Activated naive CD4-positive, alpha-beta T cell treated with anti-CD3 and anti-CD28 coated beads, Interleukin-2, amount 50 U/mL, for 16 hours (primary cell): ENCODE measurements around the gene AOPEP.
A peak's percentile ranks its signal among the peaks of the same experiment; 100 is the strongest.

Experiments used
- DNase-seq: peaks from one replicate; pipeline ENCODE4 v3.0.0-alpha.2; 2020

AOPEP gene, protein sequence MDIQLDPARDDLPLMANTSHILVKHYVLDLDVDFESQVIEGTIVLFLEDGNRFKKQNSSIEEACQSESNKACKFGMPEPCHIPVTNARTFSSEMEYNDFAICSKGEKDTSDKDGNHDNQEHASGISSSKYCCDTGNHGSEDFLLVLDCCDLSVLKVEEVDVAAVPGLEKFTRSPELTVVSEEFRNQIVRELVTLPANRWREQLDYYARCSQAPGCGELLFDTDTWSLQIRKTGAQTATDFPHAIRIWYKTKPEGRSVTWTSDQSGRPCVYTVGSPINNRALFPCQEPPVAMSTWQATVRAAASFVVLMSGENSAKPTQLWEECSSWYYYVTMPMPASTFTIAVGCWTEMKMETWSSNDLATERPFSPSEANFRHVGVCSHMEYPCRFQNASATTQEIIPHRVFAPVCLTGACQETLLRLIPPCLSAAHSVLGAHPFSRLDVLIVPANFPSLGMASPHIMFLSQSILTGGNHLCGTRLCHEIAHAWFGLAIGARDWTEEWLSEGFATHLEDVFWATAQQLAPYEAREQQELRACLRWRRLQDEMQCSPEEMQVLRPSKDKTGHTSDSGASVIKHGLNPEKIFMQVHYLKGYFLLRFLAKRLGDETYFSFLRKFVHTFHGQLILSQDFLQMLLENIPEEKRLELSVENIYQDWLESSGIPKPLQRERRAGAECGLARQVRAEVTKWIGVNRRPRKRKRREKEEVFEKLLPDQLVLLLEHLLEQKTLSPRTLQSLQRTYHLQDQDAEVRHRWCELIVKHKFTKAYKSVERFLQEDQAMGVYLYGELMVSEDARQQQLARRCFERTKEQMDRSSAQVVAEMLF

DNA sequence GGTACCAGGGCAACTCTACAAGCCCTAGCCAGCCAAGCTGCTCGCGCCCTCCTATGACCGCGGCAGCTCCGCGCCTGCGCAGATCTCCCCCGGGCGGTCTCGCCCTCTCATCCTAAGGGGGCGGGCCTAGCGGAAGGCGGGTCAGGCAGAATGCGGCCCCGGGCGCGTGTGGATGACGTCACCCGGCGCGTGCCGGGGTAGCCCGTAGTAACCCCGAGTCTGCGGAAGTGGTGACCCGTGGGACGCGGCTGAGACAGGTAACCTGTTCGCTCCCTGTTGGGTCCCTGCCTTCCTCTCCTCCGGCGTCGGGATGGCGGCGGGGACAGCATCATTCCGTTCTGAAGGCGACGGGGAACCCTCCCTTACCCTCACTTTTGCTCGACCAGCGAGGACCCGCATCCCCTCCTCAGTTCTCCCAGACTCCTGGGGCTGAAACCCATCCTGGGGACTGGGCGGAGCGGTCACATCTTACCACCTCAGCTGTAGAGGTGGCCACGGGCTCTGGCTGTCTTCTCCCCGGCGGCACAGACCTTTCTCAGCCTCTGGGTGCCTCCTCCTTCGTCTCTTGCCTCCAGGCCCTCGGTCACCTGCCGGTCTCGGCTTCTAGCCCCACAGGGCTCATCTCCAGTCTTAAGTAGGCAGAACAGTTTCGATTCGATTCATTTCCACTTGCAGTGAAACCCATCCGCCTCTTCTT is at the start of gene AOPEP:
TSS of gene AOPEP (plus strand) at position 205 of the 697 bp plus-strand sequence. CDS start 33,085 bp downstream, outside the sequence.
- peak; percentile 100 for DNase-seq

DNA sequence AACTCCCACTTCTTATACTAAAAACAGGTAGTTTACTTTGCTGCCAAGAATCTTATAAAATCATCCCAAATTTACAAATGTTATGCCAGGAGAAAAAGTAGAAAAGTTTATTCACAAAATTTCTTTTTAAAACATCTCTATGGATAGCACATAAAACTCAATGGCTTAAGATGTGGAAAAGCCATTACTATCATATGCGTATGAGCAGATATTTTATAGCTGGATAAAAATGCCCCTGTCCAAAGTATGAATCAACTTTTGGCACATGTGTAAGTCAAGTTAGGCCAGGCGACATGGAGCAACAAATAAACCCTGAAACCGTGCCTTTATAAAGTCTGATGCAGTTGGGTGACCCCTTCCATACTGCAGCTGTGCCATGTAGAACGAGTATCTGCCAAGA is 48.6 kb upstream of the AOPEP start:
- DNase-seq = no peak

DNA sequence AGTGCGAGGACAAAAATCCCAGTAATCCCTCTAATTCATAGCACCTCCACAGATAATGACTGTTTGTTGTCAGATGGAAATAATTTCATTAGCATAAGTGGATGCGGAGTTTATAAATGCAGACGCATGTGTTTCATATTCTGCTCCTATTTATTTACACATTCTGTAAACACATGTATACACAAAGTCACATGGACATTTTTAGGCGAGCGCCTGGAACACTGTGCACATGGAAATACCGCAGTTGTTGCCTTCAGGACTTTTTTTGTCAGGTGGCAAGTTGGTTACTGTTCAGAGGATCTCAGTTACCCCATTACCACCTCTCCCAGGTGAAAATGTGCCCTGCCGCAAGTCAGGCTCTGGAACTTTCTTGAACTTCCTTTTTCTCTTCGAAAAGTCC is 46.9 kb upstream of the AOPEP start:
- DNase-seq = no peak

DNA sequence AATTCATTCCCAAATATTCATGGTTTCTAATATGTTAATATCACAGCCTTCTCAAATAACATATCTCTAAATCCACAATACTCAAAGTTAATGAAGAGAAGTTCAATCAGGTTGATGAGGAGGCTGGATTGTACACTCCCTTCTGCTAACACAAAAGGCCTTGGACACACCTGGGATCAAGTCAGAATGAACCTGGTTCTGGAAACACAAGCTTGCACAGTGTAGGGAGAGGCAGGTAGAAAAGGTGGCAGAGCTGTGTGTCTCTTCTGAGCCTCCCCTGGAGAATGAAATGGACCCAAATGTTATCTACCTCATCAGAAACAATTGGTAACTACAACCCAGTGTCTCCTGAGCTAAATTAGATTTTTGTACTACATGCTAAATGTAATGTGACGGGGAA is 46.5 kb upstream of the AOPEP start:
- DNase-seq = no peak

DNA sequence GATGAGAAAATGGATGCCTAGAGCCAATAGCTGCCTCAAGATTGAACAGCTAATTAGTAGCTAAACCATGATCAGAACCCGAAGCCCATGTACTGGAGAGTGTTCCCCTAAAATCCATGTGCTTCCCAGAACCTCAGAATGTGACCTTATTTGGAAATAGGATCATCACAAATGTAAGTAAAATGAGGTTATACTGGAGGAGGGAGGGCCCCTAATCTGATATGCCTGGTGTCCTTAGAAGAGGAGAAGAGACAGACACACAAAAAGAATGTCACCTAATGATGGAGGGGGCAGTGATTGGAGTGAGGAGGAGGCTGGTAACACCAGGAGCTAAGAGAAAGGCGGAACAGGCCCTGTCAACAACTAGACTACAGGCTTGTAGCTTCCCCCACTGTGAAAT is 45.9 kb upstream of the AOPEP start:
- DNase-seq = no peak

DNA sequence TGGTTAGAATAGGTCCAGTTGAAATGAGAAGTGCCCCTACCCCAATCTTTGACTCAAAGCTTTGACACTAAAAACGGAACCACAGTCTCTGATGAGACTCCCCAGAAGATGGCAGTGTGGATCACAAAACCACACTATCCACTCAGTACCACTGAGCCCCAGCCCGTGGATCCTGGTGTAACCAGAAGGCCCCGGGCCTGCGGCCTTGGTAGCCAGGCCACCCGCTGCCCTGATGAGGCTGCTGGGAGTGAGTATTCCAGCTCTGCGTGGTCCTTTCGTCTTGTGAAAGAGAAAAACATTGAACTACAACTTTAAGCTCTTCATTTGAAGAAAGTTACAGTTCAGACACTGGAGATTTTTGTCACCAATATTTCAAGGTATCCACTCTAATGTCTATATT is 45.0 kb upstream of the AOPEP start:
- peak; percentile 55 for DNase-seq

DNA sequence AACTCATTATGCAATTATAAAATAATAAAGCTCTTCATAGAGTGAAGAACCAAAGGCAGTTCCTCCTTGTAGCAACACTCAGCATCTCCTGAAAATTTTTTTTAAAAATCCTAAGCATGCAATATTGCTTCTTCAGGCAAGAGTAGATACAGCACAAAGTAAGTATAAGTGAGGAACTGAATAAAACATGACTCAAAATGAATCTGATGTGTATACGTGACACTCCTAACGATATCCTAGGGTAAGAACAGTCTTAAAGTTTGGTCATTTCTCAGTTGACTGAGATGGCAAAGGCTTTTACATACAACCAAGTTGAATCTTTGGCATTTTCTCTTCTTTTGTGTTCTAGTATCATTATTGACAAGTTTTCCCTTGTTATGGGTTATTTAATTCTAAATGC is 41.1 kb upstream of the AOPEP start:
- DNase-seq = no peak

DNA sequence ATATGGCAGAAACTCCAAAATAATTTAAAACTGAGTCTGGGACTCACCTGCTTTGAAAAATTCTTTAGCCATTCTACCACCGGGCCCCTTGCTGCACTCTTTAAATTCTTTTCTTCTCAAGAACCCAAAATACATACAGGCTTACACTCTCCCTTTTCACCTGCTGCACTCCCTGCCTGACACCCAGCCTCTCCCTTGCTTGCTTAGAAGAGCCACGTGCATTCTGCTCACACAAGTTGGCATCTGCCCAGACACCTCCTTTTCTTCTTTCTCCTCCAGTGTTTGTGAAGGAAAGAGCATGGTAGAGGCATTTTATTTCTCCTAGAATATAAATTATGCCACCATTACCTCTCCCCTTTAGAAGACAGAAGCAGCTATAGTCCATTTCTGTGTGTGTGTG is 39.0 kb upstream of the AOPEP start:
- DNase-seq = no peak

DNA sequence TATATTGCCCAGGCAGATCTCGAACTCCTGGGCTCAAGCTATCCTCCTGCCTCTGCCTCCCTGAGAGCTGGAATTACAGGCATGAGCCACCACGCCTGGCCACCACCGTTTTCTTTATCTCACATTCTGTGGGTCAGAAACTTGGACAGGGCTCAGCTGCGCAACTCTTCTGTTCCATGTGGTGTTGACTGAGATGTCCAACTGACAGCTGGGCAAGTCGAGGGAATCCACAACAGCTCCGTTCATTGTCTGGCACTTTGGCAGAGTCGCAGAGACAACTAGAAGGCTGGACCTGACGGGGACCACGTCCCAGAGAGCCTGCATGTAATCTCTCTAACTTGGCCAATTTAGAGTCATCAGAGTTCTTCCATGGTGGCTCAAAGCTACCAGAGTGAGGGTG is 36.2 kb upstream of the AOPEP start:
- DNase-seq = no peak

DNA sequence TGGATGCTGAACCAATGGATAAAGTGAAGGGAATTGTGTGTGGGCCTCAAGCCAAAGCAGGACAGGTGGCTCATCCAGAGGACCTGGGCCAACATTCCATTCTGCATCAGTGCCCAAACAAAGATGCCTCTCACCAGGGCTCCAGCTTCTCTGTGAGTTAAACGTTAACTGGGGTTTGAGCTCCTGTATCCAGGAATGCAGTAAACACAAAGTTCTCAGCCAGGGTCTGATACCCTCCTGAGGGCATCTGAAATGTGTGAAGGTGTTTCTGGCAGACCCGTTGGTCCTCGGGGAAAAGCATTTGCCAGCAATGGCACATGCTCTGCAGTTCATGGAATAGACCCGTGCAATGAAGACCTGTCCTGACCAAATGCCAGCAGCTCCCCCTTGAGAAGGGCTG is 33.9 kb upstream of the AOPEP start:
- no peak for DNase-seq

DNA sequence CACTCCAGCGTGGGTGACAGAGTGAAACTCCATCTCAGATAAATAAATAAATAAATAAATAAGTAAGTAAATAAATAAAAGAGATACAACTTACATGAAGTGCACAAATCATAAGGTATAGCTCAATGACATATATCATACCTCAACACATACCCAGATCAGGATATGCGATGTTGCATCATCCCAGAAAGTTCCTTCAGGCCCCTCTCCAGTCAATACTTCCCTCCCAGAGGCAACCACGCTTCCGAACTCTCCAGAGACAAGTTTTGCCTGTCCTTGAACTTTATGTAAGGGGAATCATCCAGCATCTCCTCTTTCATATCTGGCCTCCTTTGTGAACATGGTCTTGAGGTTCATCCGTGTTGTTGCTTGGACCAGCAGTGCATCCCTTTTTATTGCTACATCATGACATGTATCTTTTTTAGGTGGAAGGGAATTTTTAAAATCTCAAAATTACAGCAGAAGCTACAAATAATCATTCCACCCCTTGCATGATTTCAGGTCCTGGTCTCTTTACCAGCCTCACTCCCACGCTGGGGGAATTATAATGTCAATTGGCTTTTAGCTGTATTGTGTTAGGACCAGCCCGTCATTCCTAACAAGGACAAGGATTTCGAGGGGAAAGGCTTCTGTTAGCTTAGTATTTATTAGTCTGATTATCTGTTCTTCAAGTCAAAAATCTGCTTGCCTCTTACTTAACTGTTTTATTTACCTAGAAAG is 32.9 kb upstream of the AOPEP start:
- DNase-seq = no peak

DNA sequence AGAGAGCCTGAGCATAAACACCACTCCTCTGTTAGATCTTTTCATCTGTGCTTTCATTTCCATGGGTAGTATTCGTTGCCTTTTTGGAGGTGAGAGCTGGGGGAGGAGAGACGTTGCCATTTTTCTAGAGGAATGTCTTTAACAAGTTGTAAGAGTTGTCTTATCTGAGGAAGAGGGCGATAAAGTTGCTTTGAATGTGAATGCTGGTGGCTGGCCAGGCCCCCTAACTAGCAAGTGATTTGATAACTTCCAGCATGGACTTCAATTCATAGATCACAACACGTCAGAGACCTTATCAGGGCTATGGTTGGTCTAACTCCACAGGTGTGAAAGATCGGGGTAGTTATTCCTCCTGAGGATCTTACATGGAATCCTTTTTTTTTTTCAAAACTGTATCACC is 30.0 kb upstream of the AOPEP start:
- no peak for DNase-seq

DNA sequence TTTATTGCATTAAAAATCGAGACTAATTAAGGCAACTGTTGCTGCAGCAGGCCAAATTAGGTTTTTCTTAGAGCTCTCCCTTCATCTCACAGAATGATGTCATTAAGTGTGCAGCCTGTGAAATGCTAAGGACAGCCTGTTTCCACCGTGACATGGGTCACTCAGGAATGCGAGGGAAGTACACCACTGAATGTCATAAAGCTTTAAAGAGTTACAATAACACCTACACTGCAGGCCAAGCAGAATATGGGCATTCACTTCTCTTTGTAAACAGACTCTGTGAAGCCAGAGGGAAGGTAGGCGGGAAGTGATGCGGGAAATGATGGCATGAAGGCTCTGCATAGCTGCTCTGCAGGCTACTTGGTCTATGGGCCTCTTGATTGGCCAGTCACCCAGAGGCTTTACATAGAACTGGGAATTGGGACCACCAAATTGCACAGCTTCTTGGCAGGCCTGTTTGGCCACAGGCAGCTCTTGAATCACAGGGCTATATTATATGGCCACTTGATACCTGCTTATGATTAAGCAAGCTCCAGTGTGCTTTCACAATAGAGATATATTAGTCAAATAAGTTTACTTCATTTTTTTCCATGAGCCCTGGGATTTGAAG is 28.4 kb upstream of the AOPEP start:
- DNase-seq = no peak

DNA sequence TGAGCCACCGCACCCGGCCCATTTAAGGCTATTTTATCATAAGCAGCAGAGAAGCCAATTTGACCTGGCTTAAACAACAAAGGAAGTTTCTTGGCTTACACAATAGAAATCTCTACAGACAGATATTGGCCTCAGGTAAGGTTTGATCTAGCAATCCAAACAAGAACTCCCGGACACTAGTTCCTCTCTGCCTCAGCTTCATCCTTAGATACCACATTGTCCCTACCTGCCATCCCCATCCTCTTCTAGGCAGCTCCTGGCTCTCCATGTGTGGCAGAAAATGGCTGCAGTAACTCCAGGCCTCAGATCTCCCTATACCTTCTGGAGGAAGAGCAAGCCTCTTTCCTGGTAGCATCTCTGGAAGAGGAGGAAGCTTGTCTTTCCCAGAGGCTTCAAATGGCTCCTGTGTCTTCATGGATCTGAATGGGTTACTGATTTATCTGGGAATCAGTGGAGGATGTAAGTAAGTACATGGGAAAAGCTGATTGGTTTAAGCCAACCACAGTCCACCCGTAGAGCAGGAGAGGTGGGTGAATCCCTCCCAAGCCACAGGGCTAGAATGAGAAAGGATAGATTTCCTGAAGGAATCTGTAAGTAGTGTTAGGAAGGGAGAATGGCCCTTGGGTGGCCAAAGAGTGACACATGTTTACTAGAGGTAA is 26.7 kb upstream of the AOPEP start:
- no peak for DNase-seq

DNA sequence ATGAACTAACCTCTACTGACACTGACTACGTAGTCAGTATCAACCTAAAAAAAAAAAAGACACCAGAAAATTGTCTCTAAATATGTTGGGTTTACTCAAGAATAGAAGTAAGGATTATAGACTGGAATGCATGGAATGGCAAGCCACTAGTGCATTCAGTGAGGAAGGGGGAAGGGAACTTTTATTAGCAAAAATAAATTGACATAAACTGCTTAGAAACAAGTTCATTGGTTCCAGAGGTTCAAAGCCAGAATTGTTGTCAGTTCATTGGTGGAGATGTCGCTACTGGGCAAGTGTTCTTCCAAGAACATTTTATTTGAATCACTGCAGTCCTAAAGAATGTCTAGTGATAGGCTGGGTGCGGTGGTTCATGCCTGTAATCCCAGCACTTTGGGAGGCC is 26.1 kb upstream of the AOPEP start:
- no peak for DNase-seq

DNA sequence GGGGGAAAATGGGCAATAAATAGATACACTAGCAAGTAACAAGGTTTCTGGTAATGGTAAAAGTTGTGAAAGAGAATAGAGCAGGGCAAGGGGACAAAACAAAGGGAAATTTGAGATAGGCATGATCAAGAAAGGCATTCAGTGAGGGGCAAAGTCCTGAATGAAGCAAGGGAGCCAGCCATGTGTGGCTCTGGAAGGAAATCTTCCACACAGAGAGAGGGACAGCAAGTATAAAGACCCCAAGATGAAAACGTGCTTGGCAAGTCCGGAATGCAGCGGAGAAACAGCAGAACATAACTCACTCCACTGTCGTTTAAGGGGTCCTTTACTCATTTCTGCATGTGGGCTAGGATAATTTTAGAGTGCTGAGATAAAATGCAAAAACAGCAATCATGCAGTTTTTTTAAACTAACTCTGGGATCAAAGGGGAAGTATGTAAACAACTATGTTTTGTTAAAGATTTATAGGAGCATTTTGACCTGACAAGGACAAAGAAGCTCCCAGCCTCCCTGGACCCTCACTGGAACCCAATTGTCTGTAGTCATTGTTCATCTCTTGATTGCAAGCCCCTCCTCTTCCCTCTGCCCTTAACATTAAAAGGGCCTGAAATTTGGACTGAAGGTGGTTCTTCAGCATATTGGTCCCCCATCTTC is 22.9 kb upstream of the AOPEP start:
- no peak for DNase-seq

DNA sequence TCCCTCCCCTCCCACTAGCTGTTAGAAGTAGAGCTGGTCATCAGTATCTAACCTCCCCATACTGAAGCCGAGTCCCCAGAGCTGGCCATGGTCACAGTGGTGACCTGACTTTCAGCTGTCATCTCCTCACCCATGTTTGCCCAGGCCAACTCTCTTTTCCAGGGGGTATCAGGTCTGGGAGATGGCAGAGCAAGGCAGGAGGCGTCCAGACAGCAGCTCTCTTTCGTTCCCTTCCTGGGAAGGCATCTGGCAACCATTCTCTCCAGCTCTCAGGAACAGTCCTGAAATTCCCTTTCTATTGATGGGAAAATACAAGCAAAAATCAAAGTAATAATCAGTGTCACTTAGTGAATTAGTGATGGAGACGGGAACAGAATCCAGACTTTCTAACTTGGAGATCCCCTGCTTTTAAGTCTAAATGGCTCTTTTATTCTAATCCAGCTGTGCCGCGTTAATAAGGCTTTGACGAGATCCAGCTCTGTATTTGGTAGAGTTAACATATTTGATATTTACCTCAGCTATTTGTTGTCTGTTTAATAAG is 21.3 kb upstream of the AOPEP start:
- no peak for DNase-seq

DNA sequence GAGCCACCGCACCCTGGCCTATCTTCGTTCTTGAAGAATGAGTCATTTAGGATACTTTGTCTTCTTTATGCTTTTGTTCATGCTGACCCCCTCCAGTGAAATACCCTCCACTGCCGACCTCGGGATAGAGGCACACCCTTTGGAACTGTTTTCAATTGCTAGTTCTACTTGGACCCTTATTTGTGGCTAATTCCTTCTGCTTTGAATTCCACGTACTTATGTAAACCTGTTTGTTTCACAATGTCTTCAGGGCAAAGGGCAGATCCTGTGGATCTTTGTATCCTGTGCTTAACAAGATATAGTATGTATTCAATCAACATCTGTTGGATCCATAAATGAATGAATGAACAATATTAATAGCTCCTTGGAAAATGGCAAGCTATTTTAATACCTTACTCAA is 19.6 kb upstream of the AOPEP start:
- no peak for DNase-seq

DNA sequence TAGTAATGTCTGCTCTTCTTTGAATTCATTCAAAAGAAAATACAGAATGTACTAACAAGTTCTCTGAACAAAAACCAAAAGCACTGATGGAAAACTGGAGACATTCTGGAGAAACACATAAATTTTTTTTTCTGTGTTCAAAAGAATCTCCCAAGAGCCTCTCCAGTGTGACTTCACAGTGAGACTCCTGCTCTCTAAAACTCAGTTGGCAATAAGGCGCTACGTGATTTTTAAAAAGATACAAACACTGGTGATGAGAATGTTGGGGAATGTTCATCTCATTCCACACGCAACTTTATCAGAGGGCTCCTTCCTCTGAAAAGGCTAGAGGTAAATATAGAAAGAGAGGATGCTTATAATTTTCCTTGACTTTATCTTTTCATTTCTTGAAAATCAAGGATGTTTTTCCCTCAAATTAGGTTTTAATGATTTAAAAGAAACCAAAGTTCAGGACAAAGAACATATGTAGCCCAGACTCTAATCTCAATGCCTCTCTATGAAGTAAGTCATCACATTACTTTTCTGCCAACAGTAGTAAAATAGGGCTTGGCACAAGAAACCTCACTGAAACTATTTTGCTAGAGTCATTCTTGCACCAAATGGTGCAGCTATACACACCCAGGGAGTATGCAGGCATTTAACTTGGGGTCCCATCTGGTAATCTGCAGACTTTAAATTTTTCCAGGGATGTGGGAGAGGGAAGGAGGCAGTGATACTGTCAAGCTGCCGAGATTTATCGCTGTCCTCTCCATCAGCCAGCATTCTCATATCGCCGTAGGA is 12.9 kb upstream of the AOPEP start:
- no peak for DNase-seq

DNA sequence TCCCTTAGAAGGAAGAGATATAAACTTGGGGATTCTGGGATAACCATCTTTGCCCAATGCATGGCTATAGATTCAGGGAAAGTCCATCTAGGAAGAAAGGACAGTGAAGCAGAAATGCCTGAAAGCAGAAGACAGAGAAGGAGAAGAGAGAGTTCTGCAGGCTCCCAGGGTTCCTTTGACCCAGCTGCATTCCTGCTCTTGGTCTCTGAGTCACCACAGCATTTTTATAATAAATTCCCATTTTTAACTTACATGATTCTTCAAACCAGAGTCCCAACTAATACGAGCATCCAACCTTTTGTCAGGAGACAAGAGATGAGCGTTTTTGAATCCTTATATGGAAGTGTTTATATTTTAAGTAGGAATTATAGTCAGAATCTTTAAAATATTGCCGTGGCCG is 12.0 kb upstream of the AOPEP start:
- no peak for DNase-seq
